A549 (cell line): Measurements from ENCODE around the gene RAB10. TPM values are rescaled to one million over a fixed set of nuclear protein-coding genes. Genes with fewer than 3 reads are reported as not detected.
A peak's percentile ranks its signal among the peaks of the same experiment; 100 is the strongest.

Experiments used
- ATAC-seq, 2 experiments: fragments of 200-7000 bp in 1 of 2; fragments of >200 bp in 1 of 2; cut with Nextera tagmentation in 1 of 2; cut with Tn5 transposase in 1 of 2; 3 replicates each; pipeline versions ENCODE4 v1.8.0 to v1.9.1; 2018 to 2020; ENCODE audit warnings: mild to moderate bottlenecking in 1 of 2, moderate library complexity in 1 of 2
- CTCF ChIA-PET: fragments of 300-600 bp; sonication (Branson Sonifier 250); formaldehyde crosslinking; extraction: SDS; loops from one replicate; lab custom pipeline; 2021; ENCODE audit warnings: antibody characterized with exemption, inconsistent platforms; lab: Yijun Ruan, JAX
- POLR2A ChIA-PET: fragments of 350-600 bp; formaldehyde crosslinking; extraction: SDS; loops from one replicate; lab custom pipeline; 2021; ENCODE audit warnings: antibody characterized with exemption, inconsistent platforms; lab: Yijun Ruan, JAX
- DNase-seq, 2 experiments: peaks; one replicate each; pipeline versions ENCODE4 v3.0.0 to v3.0.0-alpha.2; 2011 to 2016; ENCODE audit warnings: low read depth in 1 of 2, low spot score in 1 of 2
- FAIRE-seq: peaks from 2 replicates; lab custom pipeline; 2011; peaks lifted over from hg19 to GRCh38; lab: Jason Lieb, UNC
- H3K27ac ChIP-seq, 2 experiments: fragments of >200 bp; sonication (Bioruptor Twin); formaldehyde crosslinking; 3 replicates each; pipeline ENCODE4 v1.5.1; 2016 to 2017
- H3K4me1 ChIP-seq: fragments of >200 bp; sonication (Bioruptor Twin); formaldehyde crosslinking; 3 replicates; pipeline ENCODE4 v1.6.1; 2016
- H3K4me2 ChIP-seq: fragments of >200 bp; sonication (Bioruptor Twin); formaldehyde crosslinking; 3 replicates; pipeline ENCODE4 v1.6.1; 2016
- H3K4me3 ChIP-seq: fragments of >200 bp; sonication (Bioruptor Twin); formaldehyde crosslinking; 3 replicates; pipeline ENCODE4 v1.5.1; 2016
- H3K9me3 ChIP-seq: fragments of >200 bp; sonication (Bioruptor Twin); formaldehyde crosslinking; 3 replicates; pipeline ENCODE4 v1.6.1; 2016
- CBX2 ChIP-seq: fragments of 200-600 bp; sonication (generic); IDR thresholded peaks from 2 replicates; pipeline ENCODE4 v1.6.1; 2016; ENCODE audit warnings: low read depth, mild to moderate bottlenecking, borderline replicate concordance
- CHD2 ChIP-seq: fragments of 150-350 bp; IDR thresholded peaks from 2 replicates; pipeline ENCODE4 v1.6.1; 2014; ENCODE audit warnings: low read length; ENCODE audit not compliant: partially characterized antibody
- CTCF ChIP-seq: fragments of >200 bp; sonication (Bioruptor Twin); formaldehyde crosslinking; IDR thresholded peaks from 3 replicates; pipeline ENCODE4 v1.5.1; 2016
- EP300 ChIP-seq, 2 experiments: fragments of >200 bp; sonication (Bioruptor Twin); formaldehyde crosslinking; IDR thresholded peaks; 2 replicates in 1 of 2; 3 replicates in 1 of 2; pipeline ENCODE4 v1.6.1; 2016 to 2017
- ESRRA ChIP-seq: fragments of 150-350 bp; IDR thresholded peaks from 2 replicates; pipeline ENCODE4 v1.6.1; 2014; ENCODE audit warnings: mild to moderate bottlenecking, low read length, borderline replicate concordance
- FOXS1 ChIP-seq: fragments of 250-450 bp; sonication (Bioruptor Pico); IDR thresholded peaks from 2 replicates; pipeline ENCODE4 v1.5.0; 2020; ENCODE audit warnings: mild to moderate bottlenecking, moderate library complexity
- HOXA7 ChIP-seq: fragments of 250-450 bp; sonication (Bioruptor Pico); IDR thresholded peaks from 2 replicates; pipeline ENCODE4 v1.5.0; 2020; ENCODE audit warnings: mild to moderate bottlenecking, moderate library complexity
- MAFK ChIP-seq: fragments of 450-650 bp; IDR thresholded peaks from 2 replicates; pipeline ENCODE4 v1.6.1; 2014; ENCODE audit not compliant: partially characterized antibody
- MAZ ChIP-seq: fragments of 150-350 bp; IDR thresholded peaks from 2 replicates; pipeline ENCODE4 v1.6.1; 2014; ENCODE audit warnings: antibody characterized with exemption, low read depth, low read length, borderline replicate concordance
- NFE2L2 ChIP-seq: fragments of 150-350 bp; conservative IDR thresholded peaks from 2 replicates; pipeline ENCODE4 v1.6.1; 2014; ENCODE audit warnings: low read length
- POLR2AphosphoS2 ChIP-seq: conservative IDR thresholded peaks from 2 replicates; pipeline ENCODE4 v1.6.1; 2012; ENCODE audit warnings: low read length, improper control_type of control experiment, inconsistent platforms
- RAD21 ChIP-seq, 2 experiments: fragments of >200 bp in 1 of 2; sonication (Bioruptor Twin) in 1 of 2; formaldehyde crosslinking in 1 of 2; IDR thresholded peaks in 1 of 2; conservative IDR thresholded peaks in 1 of 2; 2 replicates in 1 of 2; 3 replicates in 1 of 2; pipeline ENCODE4 v1.6.1; 2012 to 2018; ENCODE audit warnings: inconsistent platforms in 1 of 2
- RCOR1 ChIP-seq: fragments of 150-350 bp; IDR thresholded peaks from 2 replicates; pipeline ENCODE4 v1.6.1; 2014; ENCODE audit warnings: antibody characterized with exemption, low read length, low read depth
- REST ChIP-seq: fragments of 200-600 bp; sonication (generic); IDR thresholded peaks from 2 replicates; pipeline ENCODE4 v1.6.1; 2016; ENCODE audit warnings: antibody characterized with exemption, mild to moderate bottlenecking, moderate library complexity
- SMC3 ChIP-seq: fragments of >200 bp; sonication (Bioruptor Twin); formaldehyde crosslinking; IDR thresholded peaks from 3 replicates; pipeline ENCODE4 v1.6.1; 2018; ENCODE audit warnings: inconsistent platforms
- WGBS: methylation state at CpG from one replicate; pipeline ENCODE4 v1.1.6; 2017; ENCODE audit errors: missing lambda C conversion rate; 5-methylcytosine and 5-hydroxymethylcytosine counted together
- polyA plus RNA-seq, 4 experiments: library from polyadenylated mRNA; depleted of rRNA in 3 of 4; stranded (reverse); fragments of >200 nt; fragmentation: RNase III in 1 of 4; extraction: RNeasy Plus Mini Kit Qiagen cat#74134 plus additional on column Dnase treatment in 1 of 4; gene quantifications; 2 replicates in 3 of 4; 3 replicates in 1 of 4; pipeline ENCODE4 v1.2.3, GENCODE V29; 2011 to 2017
- TF ChIP-seq, protein P1 (sequence below): fragments of 150-350 bp; IDR thresholded peaks from 2 replicates; pipeline ENCODE4 v1.6.1; 2014; ENCODE audit warnings: low read depth, mild to moderate bottlenecking, low read length
- TF ChIP-seq, protein P2 (sequence below): fragments of >200 bp; sonication (Bioruptor Twin); formaldehyde crosslinking; IDR thresholded peaks from 3 replicates; pipeline ENCODE4 v1.6.1; 2016

The RAB10 gene
- polyA plus RNA-seq, 2 of the 4 experiments (the other 2 are of a cell fraction): 272 to 692 TPM

GRCh38 chr2:26054598-26055348, 20.9 kb downstream of the RAB10 start:
- H3K4me3 ChIP-seq: no peak overlapping the region
- ATAC-seq (peak in 1 of 2 experiments; percentile 53; a peak in 3 of 6 replicates), DNase-seq (no peak), FAIRE-seq (no peak)
- CTCF ChIA-PET: interaction anchor here (0.6 to 2.1 kb wide), 6 partner anchors 8 to 1137 kb away, joined by 3 to 6 read pairs (median 3); no protein-coding TSS in a partner anchor
- no peak overlapping the region for H3K27ac ChIP-seq
- peaks cover 74% of the 10 kb centered on the region for H3K4me1 ChIP-seq
- 68% methylated on average over 4 of the region's 4 CpGs for WGBS
- TF ChIP-seq, protein P1, sequence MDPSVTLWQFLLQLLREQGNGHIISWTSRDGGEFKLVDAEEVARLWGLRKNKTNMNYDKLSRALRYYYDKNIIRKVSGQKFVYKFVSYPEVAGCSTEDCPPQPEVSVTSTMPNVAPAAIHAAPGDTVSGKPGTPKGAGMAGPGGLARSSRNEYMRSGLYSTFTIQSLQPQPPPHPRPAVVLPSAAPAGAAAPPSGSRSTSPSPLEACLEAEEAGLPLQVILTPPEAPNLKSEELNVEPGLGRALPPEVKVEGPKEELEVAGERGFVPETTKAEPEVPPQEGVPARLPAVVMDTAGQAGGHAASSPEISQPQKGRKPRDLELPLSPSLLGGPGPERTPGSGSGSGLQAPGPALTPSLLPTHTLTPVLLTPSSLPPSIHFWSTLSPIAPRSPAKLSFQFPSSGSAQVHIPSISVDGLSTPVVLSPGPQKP: no peak
- TF ChIP-seq MAFK: peak; percentile 31
- TF ChIP-seq MAZ: no peak
- TF ChIP-seq, all 56 proteins: peak for 1
- H3K9me3 ChIP-seq: no peaks in the 10 kb centered on the region
- POLR2A ChIA-PET: no interaction called here
- H3K4me2 ChIP-seq: peak overlapping the region; percentile 10; the same call in 2 of the 3 replicates

DNA sequence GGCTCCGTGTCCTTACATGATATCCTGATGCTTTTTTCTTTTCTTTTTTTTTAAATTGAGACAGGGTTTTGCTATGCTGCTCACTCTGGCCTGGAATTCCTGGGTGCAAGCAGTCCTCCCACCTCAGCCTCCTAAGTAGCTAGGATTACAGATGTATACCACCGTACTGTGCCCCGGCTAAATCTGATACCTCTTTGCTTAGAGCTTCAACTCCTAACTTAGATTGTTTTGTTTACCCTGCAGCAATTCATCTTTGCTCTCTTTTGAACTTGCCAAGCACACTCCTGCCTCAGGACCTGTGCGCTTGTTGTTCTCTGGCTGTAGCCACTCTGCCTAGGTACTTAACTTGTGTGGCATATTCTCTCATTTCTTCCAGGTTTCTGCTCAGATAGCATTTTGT, 24.5 kb downstream of the RAB10 start:
- FAIRE-seq (no peak), DNase-seq (no peak), ATAC-seq (peak; percentile 19 to 23; a peak in 3 of 6 replicates)
- TF ChIP-seq POLR2AphosphoS2 (no peak; the same call in 1 of the 2 replicates), FOXS1 (CRISPR knock-in tag) (no peak), REST (no peak), NFE2L2 (no peak), CBX2 (no peak), ESRRA (no peak), RCOR1 (no peak)
- TF ChIP-seq, protein P2, sequence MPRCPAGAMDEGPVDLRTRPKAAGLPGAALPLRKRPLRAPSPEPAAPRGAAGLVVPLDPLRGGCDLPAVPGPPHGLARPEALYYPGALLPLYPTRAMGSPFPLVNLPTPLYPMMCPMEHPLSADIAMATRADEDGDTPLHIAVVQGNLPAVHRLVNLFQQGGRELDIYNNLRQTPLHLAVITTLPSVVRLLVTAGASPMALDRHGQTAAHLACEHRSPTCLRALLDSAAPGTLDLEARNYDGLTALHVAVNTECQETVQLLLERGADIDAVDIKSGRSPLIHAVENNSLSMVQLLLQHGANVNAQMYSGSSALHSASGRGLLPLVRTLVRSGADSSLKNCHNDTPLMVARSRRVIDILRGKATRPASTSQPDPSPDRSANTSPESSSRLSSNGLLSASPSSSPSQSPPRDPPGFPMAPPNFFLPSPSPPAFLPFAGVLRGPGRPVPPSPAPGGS: no peak
- Histone ChIP-seq H3K27ac (peak overlapping the region in 1 of 2 experiments; percentile 16; a peak in 2 of 6 replicates), H3K4me3 (no peak overlapping the region), H3K4me2 (peak overlapping the region; percentile 43), H3K9me3 (no peaks in the 10 kb centered on the region), H3K4me1 (peaks cover 68% of the 10 kb centered on the region)
- ChIA-PET CTCF (interaction anchor here (0.6 to 1.0 kb wide), 3 partner anchors 41 to 102 kb away, joined by 3 to 7 read pairs (median 6); no protein-coding TSS in a partner anchor), POLR2A (interaction anchor here (1.3 kb wide), 1 partner anchor 24 kb away, joined by 3 read pairs; no protein-coding TSS in a partner anchor)
- WGBS: 61% methylated on average over 4 of the region's 4 CpGs

DNA sequence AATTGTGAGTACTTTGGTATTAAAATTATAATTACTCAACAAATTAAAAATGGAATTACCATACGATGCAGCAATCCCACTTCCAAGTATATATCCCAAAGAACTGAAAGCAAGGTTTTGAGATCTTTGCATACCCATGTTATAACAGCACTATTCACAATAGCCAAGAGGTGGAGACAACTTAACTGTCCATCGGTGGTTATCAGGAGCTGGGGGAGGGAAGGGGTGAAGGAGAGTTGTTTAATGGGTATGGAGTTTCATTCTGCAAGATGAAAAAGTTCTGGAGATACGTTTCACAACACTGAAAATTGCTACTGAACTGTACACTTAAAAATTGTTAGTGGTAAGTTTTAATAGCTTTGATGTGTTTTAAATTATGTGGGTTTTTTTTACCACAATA, 25.7 kb downstream of the RAB10 start:
- ATAC-seq: peak; percentile 48 to 66; a peak in 5 of 6 replicates
- POLR2A ChIA-PET: interaction anchor here (0.5 to 1.4 kb wide), 4 partner anchors 9 to 303 kb away, joined by 3 to 8 read pairs (median 4); no protein-coding TSS in a partner anchor
- H3K27ac ChIP-seq: no peak overlapping the region
- no peak for FAIRE-seq
- TF ChIP-seq CHD2: no peak
- TF ChIP-seq EP300 (IDR thresholded peaks at IDR 0.05): no peak
- TF ChIP-seq CTCF: peak; percentile 15; the same call in 1 of the 3 replicates
- TF ChIP-seq SMC3: 0 out of 3 replicates have a peak, but pooled peaks have one; percentile 9
- 0 out of 2 replicates have a peak, but pooled peaks have one; percentile 15 for TF ChIP-seq HOXA7 (CRISPR knock-in tag)
- TF ChIP-seq RAD21 (conservative IDR thresholded peaks at IDR 0.05 in 1 of 2, IDR thresholded peaks at IDR 0.05 in 1 of 2): peak; percentile 18 to 26; a peak in 1 of 5 replicates
- no peak for TF ChIP-seq FOXS1 (CRISPR knock-in tag)
- peak in 1 of 2 experiments; percentile 57 for DNase-seq
- peak overlapping the region; percentile 43 for H3K4me2 ChIP-seq
- H3K4me3 ChIP-seq: no peak overlapping the region
- H3K4me1 ChIP-seq: peaks cover 72% of the 10 kb centered on the region
- CTCF ChIA-PET: interaction anchor here (0.6 to 2.7 kb wide), 7 partner anchors 10 to 68 kb away, joined by 3 to 21 read pairs (median 3); no protein-coding TSS in a partner anchor
- WGBS: 41% methylated on average over 3 of the region's 3 CpGs
- H3K9me3 ChIP-seq: no peaks in the 10 kb centered on the region
